ENCODE results near the gene CHST12.
"Not testable (repeated sequence)": the region's sequence is repeated elsewhere in the genome, so short reads cannot be mapped to it uniquely, and the experiment has no call there.

The CHST12 gene

DNA sequence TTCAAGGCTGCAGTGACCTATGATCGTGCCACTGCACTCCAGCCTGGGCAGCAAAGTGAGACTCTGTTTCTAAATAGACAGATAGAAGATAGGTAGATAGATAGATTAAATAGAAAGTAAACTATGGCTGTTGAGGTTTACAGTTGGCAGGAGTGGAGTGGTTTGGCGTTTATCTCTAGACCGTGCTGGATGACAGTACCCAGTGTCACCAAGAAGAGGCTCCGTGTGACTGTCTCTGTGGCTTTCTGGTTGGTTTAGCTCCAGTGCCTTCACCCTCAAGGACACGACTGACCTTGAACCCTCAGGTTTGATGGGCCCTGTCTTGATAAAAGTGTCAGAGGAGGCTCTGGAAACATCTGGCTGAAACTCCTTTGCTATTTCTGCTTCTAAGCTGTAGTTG, 31.7 kb downstream of the CHST12 start:
- DNase-seq (ENCODE audit: low read depth): no peak

DNA sequence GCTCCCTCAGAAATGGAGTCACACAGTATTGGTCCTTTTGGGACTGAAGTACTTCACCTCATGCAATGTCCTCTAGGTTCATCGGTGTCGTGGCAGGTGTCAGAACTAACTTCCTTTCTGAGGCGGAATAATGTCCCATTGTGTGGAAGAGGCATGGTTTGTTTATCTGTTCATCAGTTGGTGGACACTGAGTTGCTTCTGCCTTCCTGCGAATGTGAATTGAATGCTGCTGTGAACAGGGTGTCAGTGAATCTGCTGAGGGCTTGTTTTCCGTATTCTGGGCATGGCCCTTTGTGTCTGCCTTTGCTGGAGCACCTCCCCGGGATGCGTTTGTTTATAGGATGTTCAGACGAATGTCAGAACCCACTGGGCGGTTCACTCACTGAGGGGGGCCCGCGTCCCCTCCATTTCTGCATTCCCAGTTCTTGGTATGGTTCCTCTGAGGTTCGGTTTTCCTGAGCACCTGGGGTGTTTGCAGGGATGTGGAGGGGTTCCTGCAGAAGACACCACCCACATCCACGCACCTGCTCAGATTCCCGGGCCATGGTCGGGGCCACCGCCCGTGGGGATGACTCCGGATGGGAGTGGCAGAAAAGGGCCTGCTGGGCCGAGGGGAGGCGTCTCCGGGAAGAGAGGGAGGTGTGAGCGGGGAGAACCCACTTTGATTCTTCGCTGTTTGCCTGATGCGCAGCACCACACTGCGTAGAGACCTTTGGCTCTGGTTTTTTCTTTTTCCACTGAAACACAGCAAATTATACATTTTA, 33.1 kb downstream of the CHST12 start:
- no peak for DNase-seq (ENCODE audit: low read depth)

DNA sequence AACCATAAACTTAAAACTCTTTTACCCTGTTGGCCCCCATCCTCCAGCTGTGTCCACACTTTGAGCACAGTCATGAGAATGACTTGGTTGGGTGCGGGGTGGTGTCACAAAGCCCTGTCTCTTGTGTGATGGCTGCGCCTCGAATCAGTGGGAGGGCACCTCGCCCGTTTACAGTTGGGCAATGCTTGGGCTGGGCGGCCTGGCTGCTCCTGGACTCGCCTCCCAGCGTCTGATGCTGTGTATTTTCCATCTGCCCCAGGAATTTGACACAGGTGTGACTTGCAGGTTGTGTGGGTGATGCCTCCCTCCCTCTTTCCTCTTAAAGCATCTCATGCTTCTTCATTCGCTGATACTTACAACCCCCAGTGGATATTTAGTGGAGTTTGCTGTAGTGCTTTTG, 33.7 kb downstream of the CHST12 start:
- no peak for DNase-seq (ENCODE audit: low read depth)

DNA sequence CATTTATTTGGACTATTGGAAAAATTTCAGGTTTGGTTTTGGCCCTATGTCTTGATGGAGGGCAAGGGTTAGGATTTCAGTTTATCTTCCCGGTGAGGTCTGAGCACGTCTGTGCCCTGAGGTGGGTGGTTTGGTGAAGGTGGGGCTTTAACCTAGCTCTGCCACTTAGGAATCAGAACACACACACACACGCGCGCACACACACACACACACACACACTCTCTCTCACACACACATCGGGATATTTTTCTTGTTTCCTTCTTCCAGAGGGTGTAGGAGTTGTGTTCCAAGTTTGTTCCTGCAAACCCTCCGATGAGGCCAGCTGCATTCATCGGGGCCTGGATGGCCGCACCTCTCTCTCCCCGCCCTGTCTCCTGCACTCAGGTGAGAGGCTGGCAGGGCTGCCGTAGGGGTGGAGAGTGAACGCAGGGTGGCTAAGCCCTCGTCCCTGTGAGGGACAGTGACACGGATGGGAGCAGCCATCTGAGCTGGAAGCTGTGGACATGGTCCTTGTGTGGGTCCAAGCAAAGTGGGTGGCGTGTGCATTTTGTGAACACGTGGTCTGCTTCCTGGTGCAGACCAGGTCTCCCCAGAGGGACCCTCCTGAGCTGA, 34.2 kb downstream of the CHST12 start:
- no peak for DNase-seq (ENCODE audit: low read depth)

DNA sequence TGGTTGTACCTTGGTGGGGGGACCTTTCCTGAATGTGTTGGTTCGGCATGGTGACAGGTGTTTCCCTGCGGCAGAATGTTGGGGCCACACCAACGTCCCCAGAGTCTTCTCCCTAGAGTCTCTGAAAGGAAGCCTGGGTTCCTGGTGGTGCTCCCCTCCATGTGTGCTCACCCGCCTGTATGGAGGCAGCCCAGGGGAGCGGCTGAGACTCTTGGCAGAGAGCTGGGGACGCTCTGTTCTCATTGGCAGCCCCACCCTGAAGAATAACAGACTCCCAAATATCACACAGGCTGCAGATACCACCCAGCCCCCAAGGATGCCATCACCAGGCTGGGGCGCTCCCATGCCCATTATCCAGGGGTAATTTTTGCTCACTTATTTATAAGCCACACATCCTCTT, 34.8 kb downstream of the CHST12 start:
- DNase-seq (ENCODE audit: low read depth): no peak

DNA sequence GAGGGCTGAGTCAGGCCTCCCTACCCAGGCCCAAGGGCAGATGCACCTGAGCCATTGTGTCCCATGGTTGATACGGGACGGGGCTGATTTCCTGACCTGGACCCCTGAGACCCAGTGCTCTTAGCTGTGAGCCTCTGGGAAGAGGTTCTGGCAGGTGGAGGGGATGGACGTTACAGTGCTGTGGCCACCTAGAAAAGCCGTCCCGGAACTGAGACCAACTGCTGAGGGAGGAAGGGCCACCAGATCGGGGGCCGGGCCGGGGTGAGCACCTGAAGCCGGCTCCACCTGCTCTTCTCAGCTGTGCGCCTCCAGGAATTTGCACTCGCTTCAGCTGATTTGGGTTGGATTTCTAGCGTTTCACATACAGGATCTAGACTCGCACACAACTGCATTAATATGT, 35.4 kb downstream of the CHST12 start:
- DNase-seq (ENCODE audit: low read depth): no peak

DNA sequence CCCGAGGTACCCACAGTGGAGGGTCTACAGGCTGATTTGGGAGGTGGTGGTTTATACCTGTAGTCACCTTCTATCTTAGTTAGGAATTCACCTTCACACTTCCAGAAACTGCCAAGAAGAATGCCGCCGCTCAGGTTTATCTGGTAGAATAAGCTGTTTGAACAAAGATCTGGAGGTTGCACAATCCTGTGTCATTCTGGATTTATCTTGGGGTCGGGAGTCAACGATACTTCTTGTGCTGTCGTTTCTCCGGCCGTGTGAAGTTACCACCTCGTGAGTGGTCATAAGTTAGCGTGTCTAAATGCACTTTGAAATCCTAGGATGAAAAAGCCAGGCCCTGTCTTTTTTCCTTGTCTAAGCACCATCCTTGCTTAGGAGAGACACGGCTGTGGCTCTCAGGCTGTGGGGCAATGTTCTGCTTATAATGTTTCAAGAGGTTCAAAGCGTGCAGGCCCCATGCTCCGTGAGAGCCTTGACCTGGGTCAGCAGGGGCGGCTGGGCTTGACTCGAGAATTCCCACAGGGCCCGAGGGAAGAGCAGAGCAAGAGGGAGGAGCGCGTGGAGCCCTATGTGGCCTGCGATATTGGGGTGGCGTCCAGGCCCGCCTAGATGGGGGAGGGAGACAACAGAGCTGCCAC, 37.3 kb downstream of the CHST12 start:
- no peak for DNase-seq (ENCODE audit: low read depth)

DNA sequence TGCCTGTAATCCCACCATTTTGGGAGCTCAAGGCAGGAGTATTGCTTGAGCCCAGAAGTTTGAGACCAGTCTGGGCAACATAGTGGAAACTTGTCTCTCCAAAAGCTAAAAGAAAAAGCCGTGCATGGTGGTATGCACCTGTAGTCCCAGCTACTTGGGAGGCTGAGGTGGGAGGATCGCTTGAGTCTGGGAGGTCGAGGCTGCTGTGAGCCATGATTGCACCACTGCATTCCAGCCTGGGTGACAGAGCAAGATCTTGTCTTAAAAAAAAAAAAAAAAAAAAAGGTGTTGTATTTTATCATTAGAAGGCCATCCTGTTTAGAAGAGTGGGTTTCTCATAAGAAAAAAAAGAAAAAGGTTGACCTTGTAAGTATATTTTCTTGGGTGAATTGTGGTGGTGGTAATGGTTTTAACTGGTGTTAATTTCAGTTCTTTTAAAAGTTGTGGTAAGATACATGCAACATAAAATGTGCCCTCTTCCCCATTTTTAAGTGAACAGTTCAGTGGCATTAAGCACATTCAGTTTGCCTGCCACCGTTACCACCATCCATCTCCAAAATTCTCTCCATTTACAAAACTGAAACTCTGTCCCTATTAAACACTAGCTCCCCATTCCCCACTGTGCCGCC, 38.1 kb downstream of the CHST12 start:
- DNase-seq (ENCODE audit: low read depth): no peak

DNA sequence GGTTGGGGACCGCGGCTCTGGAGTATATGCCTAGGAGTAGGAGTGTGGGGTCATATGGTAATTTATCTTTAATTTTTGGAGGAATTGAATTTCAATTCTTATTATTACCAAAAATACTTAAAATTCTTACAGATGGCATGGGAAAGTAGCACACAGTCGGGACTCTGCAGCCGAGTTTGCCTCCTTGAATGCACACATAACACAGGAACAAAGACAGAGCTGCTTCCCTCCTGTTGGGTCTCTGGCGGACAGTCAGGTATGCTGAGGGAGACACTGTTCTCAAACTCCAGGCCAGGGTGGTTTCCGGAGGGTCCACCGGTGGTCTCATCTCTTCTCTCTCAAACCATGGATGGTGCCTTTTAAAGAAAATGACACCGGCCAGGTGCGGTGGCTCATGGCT, 40.1 kb downstream of the CHST12 start:
- DNase-seq (ENCODE audit: low read depth): no peak

DNA sequence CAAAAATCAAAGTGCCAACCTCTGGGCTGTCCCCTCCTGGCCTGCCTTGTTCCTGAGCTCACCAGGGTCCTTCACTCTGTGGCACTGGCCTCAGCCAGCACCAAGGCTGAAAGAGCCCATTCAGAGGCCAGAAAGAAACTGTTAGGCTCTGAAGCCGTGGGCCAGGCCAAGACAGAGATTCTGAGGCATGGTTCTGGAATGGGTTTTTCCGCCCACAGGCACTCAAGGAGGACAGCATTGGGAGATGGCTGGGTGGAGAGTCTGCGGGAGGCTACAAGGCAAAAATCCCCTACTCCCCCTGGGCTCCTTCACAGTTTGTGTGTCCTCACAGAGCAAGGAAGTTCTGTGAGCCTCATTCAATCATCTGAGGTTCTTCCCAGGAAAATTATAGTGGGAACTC, 41.1 kb downstream of the CHST12 start:
- peak; percentile 69 for DNase-seq (ENCODE audit: low read depth)

DNA sequence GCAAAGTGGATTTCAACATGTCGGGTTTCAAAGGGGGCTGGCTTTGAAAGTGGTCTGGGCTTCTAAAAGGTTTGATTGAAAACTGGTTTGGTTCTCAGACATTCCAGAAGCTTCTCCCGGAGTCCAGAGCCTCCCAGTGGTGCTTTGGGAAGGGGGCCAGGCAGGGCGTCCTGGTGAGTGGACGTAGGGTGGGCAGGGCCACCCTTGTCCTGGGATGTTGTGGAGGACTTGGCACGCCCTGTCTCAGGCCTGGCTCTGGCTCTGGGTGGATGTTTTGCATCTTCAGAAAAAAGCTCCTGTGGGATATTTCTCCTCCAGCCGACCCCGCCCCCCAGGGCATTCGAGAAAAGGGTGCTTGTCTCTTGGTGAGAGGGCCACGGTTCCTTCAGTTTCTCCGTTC, 41.6 kb downstream of the CHST12 start:
- no peak for DNase-seq (ENCODE audit: low read depth)

DNA sequence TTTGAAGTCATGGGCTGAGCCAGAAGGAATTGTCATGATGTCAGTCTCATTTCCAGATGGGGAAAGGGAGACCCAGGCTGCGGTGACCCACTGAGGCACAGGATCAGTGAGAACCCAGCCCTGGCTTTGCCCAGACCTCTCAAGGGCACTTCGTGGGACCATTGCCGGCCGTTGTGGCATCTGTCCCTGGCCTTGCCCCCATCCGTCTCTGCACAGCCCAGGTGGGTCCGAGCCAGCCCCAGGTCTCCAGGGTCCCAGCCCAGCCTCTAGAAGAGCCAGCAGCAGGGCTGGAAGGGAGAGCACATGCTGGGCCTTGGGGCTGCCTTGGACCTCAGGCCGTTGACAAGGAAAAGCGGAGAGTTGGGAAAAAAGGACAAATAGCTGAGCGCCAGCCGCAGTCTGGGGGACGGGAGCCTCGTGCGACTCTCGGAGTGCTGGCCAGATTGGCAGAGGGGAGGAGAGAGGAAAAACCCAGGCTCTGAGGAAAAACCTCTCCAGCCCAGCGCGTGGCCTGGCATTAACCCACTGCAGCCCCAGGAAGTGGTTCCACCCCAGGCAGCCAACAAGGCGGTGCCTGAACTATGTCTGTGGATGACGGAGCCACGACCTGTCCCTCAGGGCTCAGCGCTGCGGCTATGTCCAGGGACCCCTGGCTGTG, 42.6 kb downstream of the CHST12 start:
- DNase-seq (ENCODE audit: low read depth): no peak

DNA sequence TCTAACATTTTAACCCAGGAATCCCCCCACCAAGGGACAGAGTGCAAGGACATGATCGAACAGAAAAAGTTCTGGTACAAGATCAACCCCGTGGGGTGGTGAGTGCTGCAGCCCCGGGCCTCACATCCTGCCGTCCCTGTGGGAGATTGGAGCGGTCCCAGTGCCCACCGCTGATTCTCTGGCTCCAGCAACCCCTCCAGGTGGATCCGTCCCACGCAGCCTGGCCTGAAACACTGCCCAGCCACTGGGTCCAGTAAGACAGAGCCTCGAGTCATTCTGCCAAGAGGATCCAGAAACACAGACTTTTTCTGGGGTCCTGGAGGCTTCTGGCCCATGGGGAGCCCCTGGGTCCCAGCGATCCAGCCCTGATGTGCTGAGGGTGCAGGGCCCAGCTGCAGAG, 43.3 kb downstream of the CHST12 start:
- DNase-seq (ENCODE audit: low read depth): no peak

DNA sequence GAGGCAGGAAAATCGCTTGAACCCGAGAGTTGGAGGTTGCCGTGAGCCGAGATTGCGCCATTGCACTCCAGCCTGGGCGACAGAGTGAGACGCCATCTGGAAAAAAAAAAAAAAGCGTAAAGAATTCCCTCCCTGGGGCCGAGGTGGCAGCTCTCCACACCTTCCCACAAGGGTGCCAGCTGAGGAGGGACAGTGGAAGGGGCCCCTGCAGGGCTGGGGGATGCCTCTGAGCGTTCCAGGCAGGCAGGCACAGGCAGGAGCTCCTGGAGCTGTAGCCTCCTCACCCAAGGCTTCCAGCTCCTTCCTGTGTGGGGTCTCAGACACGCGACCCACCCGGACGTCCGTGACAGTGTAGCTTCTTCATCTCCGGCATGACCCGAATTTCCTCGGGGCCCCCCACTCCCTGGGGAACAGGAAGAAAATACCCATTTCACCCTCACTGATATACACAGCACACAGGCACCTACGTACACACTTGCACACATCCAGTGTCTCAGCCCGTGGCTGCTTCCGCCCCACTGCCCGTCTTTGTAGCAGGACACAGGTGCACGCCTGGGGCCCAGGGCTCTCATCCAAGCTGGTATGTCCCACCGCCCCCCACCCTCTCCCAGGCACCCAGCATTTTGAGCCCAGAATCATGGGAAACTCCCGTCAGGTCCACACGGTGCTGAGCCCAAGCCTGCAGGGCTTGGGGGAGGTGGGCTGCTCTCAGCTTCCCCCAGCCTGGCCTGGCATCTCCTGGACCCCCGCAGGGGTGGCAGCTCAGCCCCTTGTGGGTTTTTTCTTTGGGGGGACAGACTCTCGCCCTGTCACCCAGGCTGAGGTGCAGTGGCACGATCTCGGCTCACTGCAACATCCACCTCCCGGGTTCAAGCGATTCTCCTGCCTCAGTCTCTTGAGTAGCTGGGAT, 47.0 kb downstream of the CHST12 start:
- DNase-seq (ENCODE audit: low read depth): no peak

DNA sequence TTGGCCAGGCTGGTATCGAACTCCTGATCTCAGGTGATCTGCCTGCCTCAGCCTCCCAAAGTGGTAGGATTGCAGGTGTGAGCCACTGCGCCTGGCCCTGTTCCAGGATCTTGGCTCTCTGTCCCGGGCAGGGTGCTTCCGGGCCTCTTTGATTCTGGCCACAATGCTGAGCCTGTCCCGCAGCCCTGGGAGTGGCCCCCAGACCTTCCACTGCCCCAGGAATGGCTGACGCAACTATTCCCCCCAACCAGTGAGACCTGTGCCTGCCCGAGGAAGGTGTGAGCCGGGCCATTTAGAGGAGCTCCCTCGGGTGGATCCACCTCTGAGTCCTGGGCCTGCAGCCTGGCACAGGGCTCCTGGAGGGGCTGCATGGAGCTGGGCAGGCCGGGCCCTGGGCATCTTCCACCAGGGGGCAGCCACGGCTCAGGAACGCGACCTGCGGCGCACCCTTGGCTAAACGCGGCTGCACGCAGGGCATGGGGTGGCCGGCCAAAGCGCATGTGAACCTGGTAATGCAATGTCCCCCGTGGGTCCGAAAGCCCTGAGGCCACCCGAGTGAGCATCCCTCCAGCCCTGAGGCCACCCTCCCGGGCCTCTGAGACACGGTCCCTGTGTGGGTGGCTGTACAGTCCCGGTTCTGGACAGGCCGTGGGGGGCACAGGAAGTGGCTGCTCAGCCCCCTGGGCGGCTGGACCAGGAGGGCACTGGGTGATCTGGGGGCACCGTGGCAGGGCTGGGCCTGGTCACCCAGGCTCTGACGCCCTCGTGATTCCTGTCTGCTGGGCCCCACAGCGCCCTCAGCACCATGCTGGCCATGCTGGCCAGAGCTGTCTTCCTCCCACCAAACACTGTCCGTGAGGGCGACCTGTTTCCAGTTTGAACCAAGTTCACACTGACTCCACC, 48.0 kb downstream of the CHST12 start:
- DNase-seq (ENCODE audit: low read depth): no peak

DNA sequence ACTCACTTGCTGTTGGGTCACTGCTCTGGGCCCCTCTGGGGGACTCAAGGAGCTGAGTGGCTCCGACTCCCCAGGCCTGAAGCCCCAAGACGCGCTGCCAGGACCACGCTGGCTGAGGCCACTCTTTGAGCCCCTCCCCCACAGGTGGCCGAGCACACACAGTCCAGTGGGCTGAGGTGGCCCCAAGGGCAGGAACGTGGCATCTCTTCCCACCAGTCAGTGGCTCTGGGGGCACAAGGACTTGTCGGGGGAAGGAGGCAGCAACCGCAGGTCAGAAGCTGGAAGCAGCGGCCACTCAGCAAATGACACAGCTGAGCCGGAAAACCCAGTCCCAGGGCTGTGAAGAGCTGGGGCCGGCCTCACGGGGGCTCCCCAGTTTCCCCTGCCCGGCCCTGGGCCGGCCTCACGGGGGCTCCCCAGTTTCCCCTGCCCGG, 48.7 kb downstream of the CHST12 start:
- DNase-seq (ENCODE audit: low read depth): no peak

DNA sequence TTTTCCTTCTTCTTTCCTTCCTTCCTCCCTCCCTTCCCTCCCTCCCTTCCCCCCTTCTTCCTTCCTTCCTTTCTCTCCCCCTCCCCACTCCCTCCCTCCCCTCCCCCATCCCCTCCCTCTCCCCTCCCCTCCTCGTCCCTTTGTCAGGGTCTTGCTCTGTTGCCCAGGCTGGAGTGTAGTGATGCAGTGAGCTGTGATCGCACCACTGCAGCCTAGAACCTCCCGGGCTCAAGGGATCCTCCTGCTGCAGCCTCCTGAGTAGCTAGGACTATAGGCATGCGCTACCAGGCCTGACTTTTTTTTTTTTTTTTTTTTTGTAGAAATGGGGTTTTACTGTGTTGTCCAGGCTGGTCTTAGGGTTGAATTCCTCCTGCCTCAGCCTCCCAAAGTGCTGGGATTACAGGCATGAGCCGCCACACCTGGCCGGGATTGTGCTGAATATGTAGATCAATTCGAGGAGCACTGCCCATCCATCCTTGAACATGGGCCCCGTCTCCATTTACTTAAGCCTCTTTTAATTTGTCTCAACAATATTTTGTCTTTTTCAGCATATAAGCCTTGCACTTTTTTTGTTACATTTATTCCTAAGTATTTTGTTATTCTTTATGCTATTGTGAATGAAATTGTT, 49.3 kb downstream of the CHST12 start:
- no peak for DNase-seq (ENCODE audit: low read depth)

DNA sequence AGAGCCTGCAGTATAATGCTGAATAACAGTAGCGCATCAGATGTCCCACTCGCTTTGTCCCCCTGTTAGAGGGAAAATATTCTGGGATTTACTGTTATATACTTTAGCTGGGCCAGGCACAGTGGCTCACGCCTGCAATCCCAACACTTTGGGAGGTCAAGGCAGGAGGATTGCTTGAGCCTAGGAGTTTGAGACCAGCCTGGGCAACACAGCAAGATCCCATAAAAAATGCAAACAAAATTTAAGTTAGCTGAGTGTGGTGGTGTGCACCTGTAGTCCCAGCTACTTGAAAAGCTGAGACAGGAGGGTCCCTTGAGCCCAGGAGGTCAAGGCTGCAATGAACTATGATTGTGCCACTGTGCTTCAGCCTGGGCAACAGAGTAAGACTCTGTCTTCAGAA, 50.4 kb downstream of the CHST12 start:
- DNase-seq (ENCODE audit: low read depth): not testable (repeated sequence)

DNA sequence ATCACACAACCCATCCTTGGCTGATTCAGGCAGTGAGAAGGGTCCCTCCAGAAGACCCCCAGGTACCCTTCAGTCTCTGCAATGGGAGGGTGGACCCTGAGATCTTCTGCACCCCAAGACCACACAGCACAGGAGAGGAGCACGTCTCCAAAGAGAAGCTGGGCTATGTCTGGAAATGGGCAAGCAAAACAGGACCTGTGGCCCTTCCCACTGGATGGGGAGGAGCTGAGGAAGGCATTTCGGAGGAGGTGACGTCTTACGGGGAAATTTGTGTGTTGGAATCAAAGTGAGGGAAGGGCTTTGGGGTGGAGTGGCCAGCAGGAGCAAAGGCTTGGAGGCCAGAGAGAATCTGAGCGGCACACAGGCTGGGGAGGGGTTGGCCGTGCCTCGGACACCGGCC, 56.3 kb downstream of the CHST12 start:
- no peak for DNase-seq (ENCODE audit: low read depth)

DNA sequence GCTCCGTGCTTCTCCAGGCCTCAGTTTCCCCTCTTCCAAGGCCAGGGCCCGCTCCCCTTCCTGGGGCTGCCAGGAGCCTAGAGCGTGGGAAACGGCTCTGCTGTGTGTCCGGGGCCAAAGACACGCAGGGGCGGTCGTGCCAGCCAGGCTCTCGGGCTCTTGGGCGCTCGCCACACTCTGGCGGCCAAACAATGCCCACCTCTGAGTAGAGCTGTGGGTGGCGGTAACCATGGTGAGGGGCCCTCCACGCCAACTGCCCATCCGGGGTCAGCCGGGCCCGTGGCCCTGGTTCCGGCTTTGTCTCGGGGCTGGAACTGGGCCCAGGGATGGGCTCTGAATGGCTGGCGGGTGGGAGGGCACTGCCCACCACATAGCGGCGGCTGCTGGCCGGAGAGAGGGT, 56.8 kb downstream of the CHST12 start:
- DNase-seq (ENCODE audit: low read depth): no peak

Measured in GM04503 (cell line).